HepG2 (cell line): ENCODE data around the gene SS18L1. TPM values are rescaled to one million over a fixed set of nuclear protein-coding genes. Genes with fewer than 3 reads are reported as not detected.

Experiments used
- ATAC-seq: fragments of 200-7000 bp; cut with Tn5 transposase; 3 replicates; pipeline ENCODE4 v1.9.1; 2020; ENCODE audit warnings: mild to moderate bottlenecking, moderate library complexity
- BruUV-seq: library from RNA; stranded (reverse); fragments of 400-500 nt; replicated peaks from 2 replicates; lab custom pipeline; 2021; lab: Mats Ljungman, UMichigan
- CTCF ChIA-PET: fragments of 300-600 bp; formaldehyde crosslinking; extraction: SDS; loops from one replicate; lab custom pipeline; 2021; ENCODE audit warnings: low total read pairs, inconsistent platforms, low intra/inter-chr PET ratio; lab: Yijun Ruan, JAX
- POLR2A ChIA-PET: fragments of 350-600 bp; sonication (Branson Sonifier 250); formaldehyde crosslinking; loops from one replicate; lab custom pipeline; 2020; ENCODE audit warnings: antibody characterized with exemption, inconsistent platforms; lab: Yijun Ruan, JAX
- DNase-seq: peaks from one replicate; pipeline ENCODE4 v3.0.0-alpha.2; 2015; ENCODE audit warnings: low spot score
- FAIRE-seq: peaks from 3 replicates; lab custom pipeline; 2011; peaks lifted over from hg19 to GRCh38; lab: Jason Lieb, UNC
- H2AFZ ChIP-seq: one replicate; pipeline ENCODE4 v1.6.1; 2011; ENCODE audit warnings: low read length, inconsistent platforms
- H3K27ac ChIP-seq: fragments of 300-600 bp; 3 replicates; pipeline ENCODE4 v1.8.0; 2011; ENCODE audit warnings: mixed run types, mild to moderate bottlenecking, mixed read lengths, low read length, inconsistent platforms; ENCODE audit not compliant: insufficient read depth; ENCODE audit errors: extremely low read length
- H3K27me3 ChIP-seq, 2 experiments: fragments of 200-600 bp in 1 of 2; 2 replicates in 1 of 2; 3 replicates in 1 of 2; pipeline versions ENCODE4 v1.6.0 to v1.8.0; 2011; ENCODE audit warnings: low read length in 2 of 2, mild to moderate bottlenecking in 2 of 2, moderate library complexity in 2 of 2, inconsistent platforms in 1 of 2; ENCODE audit not compliant: insufficient read depth in 2 of 2, control insufficient read depth in 1 of 2
- H3K36me3 ChIP-seq, 2 experiments: fragments of 200-600 bp in 1 of 2; replicated peaks in 1 of 2; 2 replicates in 1 of 2; 3 replicates in 1 of 2; pipeline versions ENCODE4 v1.5.1 to v1.8.0; 2011; ENCODE audit warnings: low read length in 2 of 2, inconsistent platforms in 1 of 2; ENCODE audit not compliant: insufficient read depth in 2 of 2, control insufficient read depth in 1 of 2
- H3K4me1 ChIP-seq: 2 replicates; pipeline ENCODE4 v1.5.1; 2012; ENCODE audit warnings: low read length, inconsistent platforms; ENCODE audit not compliant: insufficient read depth
- H3K4me2 ChIP-seq: 2 replicates; pipeline ENCODE4 v1.6.0; 2011; ENCODE audit warnings: low read depth, low read length, inconsistent platforms
- H3K4me3 ChIP-seq, 3 experiments: fragments of 200-600 bp in 1 of 3; sonication (generic), shearing (Covaris generic) in 1 of 3; replicated peaks in 1 of 3; 2 replicates each; pipeline ENCODE4 v1.5.1; 2011 to 2016; ENCODE audit warnings: low read length in 3 of 3, inconsistent platforms in 2 of 3, low read depth in 2 of 3, mild to moderate bottlenecking in 2 of 3, control low read depth in 1 of 3, mixed read lengths in 1 of 3; ENCODE audit not compliant: insufficient read depth in 1 of 3
- H3K79me2 ChIP-seq: one replicate; pipeline ENCODE4 v1.6.1; 2011; ENCODE audit warnings: low read length, inconsistent platforms; ENCODE audit not compliant: insufficient read depth
- H3K9ac ChIP-seq: 2 replicates; pipeline ENCODE4 v1.6.0; 2011; ENCODE audit warnings: mild to moderate bottlenecking, low read depth, low read length, inconsistent platforms; ENCODE audit not compliant: insufficient read depth
- H3K9me3 ChIP-seq: 2 replicates; pipeline ENCODE4 v1.5.1; 2012; ENCODE audit warnings: mild to moderate bottlenecking, low read length
- H4K20me1 ChIP-seq: 2 replicates; pipeline ENCODE4 v1.6.0; 2011; ENCODE audit warnings: inconsistent platforms, mild to moderate bottlenecking, low read length, moderate library complexity; ENCODE audit not compliant: insufficient read depth
- AHDC1 ChIP-seq: sonication (generic); formaldehyde crosslinking; IDR thresholded peaks from 2 replicates; pipeline ENCODE4 v1.5.1; 2020; ENCODE audit warnings: mild to moderate bottlenecking, missing genetic modification reagents, borderline replicate concordance
- IRF2 ChIP-seq: IDR thresholded peaks from 2 replicates; pipeline ENCODE4 v1.6.1; 2018; ENCODE audit warnings: missing genetic modification reagents, missing compliant biosample characterization
- KLF16 ChIP-seq, 2 experiments: sonication (generic) in 1 of 2; formaldehyde crosslinking in 1 of 2; IDR thresholded peaks; 2 replicates each; pipeline versions ENCODE4 v1.6.1 to v1.8.0; 2016 to 2023; ENCODE audit warnings: missing genetic modification reagents in 2 of 2, missing compliant biosample characterization in 1 of 2
- MBNL3 ChIP-seq: fragments of 250-450 bp; sonication (Bioruptor Pico); conservative IDR thresholded peaks from 2 replicates; pipeline ENCODE4 v1.8.0; 2022; ENCODE audit warnings: mild to moderate bottlenecking, inconsistent platforms
- MLLT10 ChIP-seq: sonication (generic); formaldehyde crosslinking; IDR thresholded peaks from 2 replicates; pipeline ENCODE4 v1.4.0; 2020; ENCODE audit warnings: missing genetic modification reagents
- MYC ChIP-seq: sonication (generic); formaldehyde crosslinking; IDR thresholded peaks from 2 replicates; pipeline ENCODE4 v1.9.0; 2021; ENCODE audit warnings: missing genetic modification reagents, borderline replicate concordance
- PRMT3 ChIP-seq: sonication (generic); formaldehyde crosslinking; IDR thresholded peaks from 2 replicates; pipeline ENCODE4 v1.8.1; 2022; ENCODE audit warnings: low read depth, mild to moderate bottlenecking, moderate library complexity, missing genetic modification reagents, borderline replicate concordance
- PTBP1 ChIP-seq: fragments of 200-400 bp; formaldehyde crosslinking; IDR thresholded peaks from 2 replicates; pipeline ENCODE4 v1.6.1; 2018; ENCODE audit warnings: low read length, low read depth; ENCODE audit not compliant: poor library complexity, severe bottlenecking
- RBM22 ChIP-seq: fragments of 200-400 bp; formaldehyde crosslinking; optimal IDR thresholded peaks from 2 replicates; pipeline ENCODE3; 2017; ENCODE audit warnings: mild to moderate bottlenecking, low read length, moderate library complexity
- ZBTB44 ChIP-seq: sonication (generic); formaldehyde crosslinking; IDR thresholded peaks from 2 replicates; pipeline ENCODE4 v1.4.0; 2020; ENCODE audit warnings: missing genetic modification reagents
- ZNF263 ChIP-seq: sonication (generic); formaldehyde crosslinking; IDR thresholded peaks from 2 replicates; pipeline ENCODE4 v1.4.0; 2020; ENCODE audit warnings: missing genetic modification reagents
- ZNF280B ChIP-seq: sonication (generic); formaldehyde crosslinking; IDR thresholded peaks from 2 replicates; pipeline ENCODE4 v1.5.0; 2020; ENCODE audit warnings: missing genetic modification reagents, mild to moderate bottlenecking, borderline replicate concordance
- ZNF598 ChIP-seq: sonication (generic); formaldehyde crosslinking; IDR thresholded peaks from 2 replicates; pipeline ENCODE4 v1.5.1; 2020; ENCODE audit warnings: mild to moderate bottlenecking, missing genetic modification reagents, borderline replicate concordance
- ZNF768 ChIP-seq: sonication (generic); formaldehyde crosslinking; IDR thresholded peaks from 2 replicates; pipeline ENCODE4 v1.4.0; 2020; ENCODE audit warnings: missing genetic modification reagents
- ZSCAN9 ChIP-seq: IDR thresholded peaks from 2 replicates; pipeline ENCODE4 v1.6.1; 2016; ENCODE audit warnings: borderline replicate concordance
- WGBS: methylation state at CpG from one replicate; pipeline ENCODE4 v1.1.6; 2017; ENCODE audit warnings: low lambda C conversion rate; 5-methylcytosine and 5-hydroxymethylcytosine counted together
- in situ Hi-C: cut with HindIII; loops from 2 replicates; pipeline ENCODE4 v1.10.0; 2017; ENCODE audit warnings: low pct_unique_long_range_greater_than_20kb; ENCODE audit not compliant: extremely low pct_ligation_motif_present
- intact Hi-C: fragments of 100-400 bp; cut with micrococcal nuclease; formaldehyde crosslinking; loops from one replicate; pipeline ENCODE4 v1.10.0; 2022; ENCODE audit not compliant: unreplicated experiment
- polyA plus RNA-seq, 8 experiments: library from polyadenylated mRNA; depleted of rRNA in 3 of 8; stranded (reverse) in 7 of 8; unstranded in 1 of 8; fragments of >200 nt; fragmentation: Illumina TruSeq in 4 of 8; extraction: Trizol in 4 of 8; gene quantifications; 2 replicates each; pipeline versions ENCODE4 v1.2.1 to v1.2.3, GENCODE V29; 2011 to 2016; ENCODE audit warnings: low read depth in 4 of 8, missing spikeins in 1 of 8, mixed read lengths in 1 of 8; ENCODE audit not compliant: insufficient read depth in 1 of 8
- total RNA-seq, 5 experiments: library from RNA; depleted of rRNA; stranded (reverse); fragments of >200 nt; fragmentation: Illumina TruSeq; extraction: Trizol; gene quantifications; 2 replicates each; pipeline ENCODE4 v1.2.3, GENCODE V29; 2016; ENCODE audit warnings: low read depth in 1 of 5

The SS18L1 gene
- total and polyA plus RNA-seq, 2 of the 13 experiments (the other 11 are each of a cell fraction or from before 2014, with no cell fraction given) = 17.8 to 27.6 TPM

- in situ Hi-C loops = loop anchor here (5.0 kb wide), 1 partner anchor 127 kb away; no protein-coding TSS in a partner anchor
- BruUV-seq = no TSS peak
- ChIA-PET CTCF (interaction anchor here (3.5 kb wide), 1 partner anchor 129 kb away, joined by 13 read pairs; no protein-coding TSS in a partner anchor), POLR2A (interaction anchor here (7.8 kb wide), 1 partner anchor 17 kb away, joined by 86 read pairs; the partner anchor contains the start of gene LSM14B)
- Histone ChIP-seq H3K4me1 (peaks cover 43% of the 10 kb centered on the region), H3K36me3 (peaks cover 37 to 60% of the 10 kb centered on the region in 2 experiments), H3K27me3 (no peaks in the 10 kb centered on the region; a peak in 1 of 5 replicates), H3K4me3 (no peak overlapping the region), H3K9ac (no peak overlapping the region), H3K27ac (no peak overlapping the region), H3K79me2 (peaks cover 48% of the 10 kb centered on the region), H4K20me1 (peaks cover 58% of the 10 kb centered on the region), H2AFZ (no peak overlapping the region), H3K4me2 (no peak overlapping the region), H3K9me3 (no peaks in the 10 kb centered on the region)
- intact Hi-C loops = loop anchor here (5.0 kb wide), 1 partner anchor 72 kb away; the partner anchor contains the start of gene TAF4
- DNase-seq (no peak), FAIRE-seq (no peak), ATAC-seq (no peak)
- WGBS = 96% methylated on average over 13 of the region's 13 CpGs
- 0 out of 2 replicates have a peak, but pooled peaks have one; percentile 0 for TF ChIP-seq PRMT3 (CRISPR knock-in tag)
- no peak for TF ChIP-seq MBNL3 (CRISPR knock-in tag)
- peak; percentile 71 for TF ChIP-seq RBM22
- peak; percentile 55; the same call in 1 of the 2 replicates for TF ChIP-seq ZNF768 (CRISPR knock-in tag)
- TF ChIP-seq AHDC1 (CRISPR knock-in tag) = no peak
- TF ChIP-seq IRF2 = no peak
- TF ChIP-seq ZNF280B (CRISPR knock-in tag) = peak; percentile 59; the same call in 1 of the 2 replicates
- 0 out of 2 replicates have a peak, but pooled peaks have one; percentile 20 for TF ChIP-seq ZNF598 (CRISPR knock-in tag)
- TF ChIP-seq KLF16 (CRISPR knock-in tag; IDR thresholded peaks at IDR 0.05) = no peak
- no peak for TF ChIP-seq ZSCAN9 (CRISPR knock-in tag)
- no peak for TF ChIP-seq ZNF263 (CRISPR knock-in tag)
- no peak for TF ChIP-seq ZBTB44 (CRISPR knock-in tag)
- TF ChIP-seq MLLT10 = no peak
- TF ChIP-seq MYC (CRISPR knock-in tag) = 0 out of 2 replicates have a peak, but pooled peaks have one; percentile 13
- TF ChIP-seq PTBP1 = no peak
Measured at GRCh38 chr20:62139636-62140035, 3.9 kb upstream of the SS18L1 start.
